Panc1 (cell line): ENCODE measurements around the gene PRM2. TPM values are rescaled to one million over a fixed set of nuclear protein-coding genes. Genes with fewer than 3 reads are reported as not detected.

Experiments
- ATAC-seq: fragments of 200-7000 bp; cut with Tn5 transposase; 2 replicates; pipeline ENCODE4 v1.9.1; 2020; ENCODE audit warnings: mild to moderate bottlenecking, moderate library complexity
- BruUV-seq: library from RNA; stranded (reverse); fragments of 400-500 nt; replicated peaks from 2 replicates; lab custom pipeline; 2021; lab: Mats Ljungman, UMichigan
- CTCF ChIA-PET: fragments of 300-600 bp; sonication (Branson Sonifier 250); formaldehyde crosslinking; loops from one replicate; lab custom pipeline; 2022; ENCODE audit warnings: antibody characterized with exemption; lab: Charles Lee
- POLR2A ChIA-PET: fragments of 300-600 bp; sonication (Branson Sonifier 250); formaldehyde crosslinking; loops from one replicate; lab custom pipeline; 2022; ENCODE audit warnings: antibody characterized with exemption; lab: Charles Lee
- DNase-seq: peaks from one replicate; pipeline ENCODE4 v3.0.0-alpha.2; 2010; ENCODE audit warnings: low read depth, low spot score
- H3K27ac ChIP-seq: 2 replicates; pipeline ENCODE4 v1.5.1; 2011; ENCODE audit warnings: mild to moderate bottlenecking, low read length, inconsistent platforms
- H3K27me3 ChIP-seq: fragments of 200-500 bp; sonication (Bioruptor generic); 2 replicates; pipeline ENCODE4 v1.6.0; 2014; ENCODE audit warnings: low read length, inconsistent platforms; ENCODE audit not compliant: control insufficient read depth, insufficient read depth
- H3K36me3 ChIP-seq: fragments of 200-500 bp; sonication (Bioruptor generic); 2 replicates; pipeline ENCODE4 v1.5.1; 2014; ENCODE audit warnings: inconsistent platforms, mild to moderate bottlenecking, low read length, moderate library complexity; ENCODE audit not compliant: control insufficient read depth, insufficient read depth
- H3K4me1 ChIP-seq: 2 replicates; pipeline ENCODE4 v1.5.1; 2011; ENCODE audit warnings: inconsistent platforms, mild to moderate bottlenecking, low read length, moderate library complexity; ENCODE audit not compliant: control insufficient read depth, insufficient read depth
- H3K4me3 ChIP-seq, 2 experiments: 2 replicates each; pipeline ENCODE4 v1.5.1; 2011 to 2012; ENCODE audit warnings: low read depth in 2 of 2, low read length in 2 of 2, mild to moderate bottlenecking in 2 of 2, inconsistent platforms in 1 of 2, moderate library complexity in 1 of 2
- H3K9me3 ChIP-seq: fragments of 200-500 bp; sonication (Bioruptor generic); 2 replicates; pipeline ENCODE4 v1.5.1; 2014; ENCODE audit warnings: low read depth, mild to moderate bottlenecking, inconsistent platforms, low read length, moderate library complexity; ENCODE audit not compliant: control insufficient read depth, insufficient read depth
- CTCF ChIP-seq: fragments of 450-650 bp; IDR thresholded peaks from 2 replicates; pipeline ENCODE4 v1.5.1; 2017; ENCODE audit warnings: mild to moderate bottlenecking
- POLR2AphosphoS5 ChIP-seq: IDR thresholded peaks from 2 replicates; pipeline ENCODE4 v1.6.1; 2012; ENCODE audit warnings: mild to moderate bottlenecking, low read depth, low read length, moderate library complexity
- REST ChIP-seq, 2 experiments: IDR thresholded peaks; 2 replicates each; pipeline ENCODE4 v1.6.1; 2011 to 2012; ENCODE audit warnings: low read depth in 2 of 2, control low read depth in 1 of 2, low read length in 1 of 2, mild to moderate bottlenecking in 1 of 2, moderate library complexity in 1 of 2; ENCODE audit not compliant: insufficient read depth in 1 of 2
- SIN3A ChIP-seq: IDR thresholded peaks from 2 replicates; pipeline ENCODE4 v1.6.1; 2012; ENCODE audit warnings: low read depth, mild to moderate bottlenecking, low read length, moderate library complexity, borderline replicate concordance; ENCODE audit not compliant: insufficient read depth
- TCF7L2 ChIP-seq: IDR thresholded peaks from 2 replicates; pipeline ENCODE4 v1.6.1; 2011; ENCODE audit warnings: mild to moderate bottlenecking, low read depth, low read length, inconsistent platforms
- in situ Hi-C: cut with HindIII; loops from 2 replicates; pipeline ENCODE4 v1.10.0; 2016; ENCODE audit warnings: low sequenced_read_pairs, low pct_unique_long_range_greater_than_20kb
- intact Hi-C: fragments of 100-400 bp; cut with micrococcal nuclease; formaldehyde crosslinking; loops from one replicate; pipeline ENCODE4 v1.10.0; 2022; ENCODE audit not compliant: unreplicated experiment
- total RNA-seq: library from RNA; stranded (reverse); gene quantifications from one replicate; pipeline ENCODE4 v1.2.1, GENCODE V29; 2021; ENCODE audit not compliant: unreplicated experiment

PRM2 gene
- total RNA-seq, 1 experiment from 2014 or later, result not detected

GRCh38 chr16:11312718-11313492, 36.6 kb upstream of the PRM2 start:
- in situ Hi-C loops (no loop called here), intact Hi-C loops (no loop called here)
- DNase-seq (no peak), ATAC-seq (peak; percentile 45; the same call in 1 of the 2 replicates)
- no peaks in the 10 kb centered on the region for H3K36me3 ChIP-seq
- H3K4me1 ChIP-seq, result peaks cover 21% of the 10 kb centered on the region
- H3K27me3 ChIP-seq, result no peaks in the 10 kb centered on the region
- TF ChIP-seq REST (IDR thresholded peaks at IDR 0.05; ENCODE audit: insufficient read depth in 1 of 2, low read depth in 2 of 2, low read length in 1 of 2) (no peak), POLR2AphosphoS5 (no peak), SIN3A (no peak), CTCF (no peak), TCF7L2 (no peak)
- BruUV-seq, result no TSS peak
- H3K27ac ChIP-seq, result peak overlapping the region; percentile 68; the same call in 1 of the 2 replicates
- no peaks in the 10 kb centered on the region for H3K9me3 ChIP-seq
- H3K4me3 ChIP-seq, result peak overlapping the region in 1 of 2 experiments; percentile 14; a peak in 1 of 4 replicates
- ChIA-PET CTCF (interaction anchor here (0.6 kb wide), 1 partner anchor 33 kb away, joined by 5 read pairs; no protein-coding TSS in a partner anchor), POLR2A (no interaction called here)

- Histone ChIP-seq H3K27me3 (no peaks in the 10 kb centered on the region), H3K27ac (no peak overlapping the region), H3K4me3 (no peak overlapping the region), H3K36me3 (no peaks in the 10 kb centered on the region), H3K9me3 (no peaks in the 10 kb centered on the region), H3K4me1 (peaks cover 21% of the 10 kb centered on the region)
- no TSS peak for BruUV-seq
- no peak for ATAC-seq
- no peak for TF ChIP-seq SIN3A
- TF ChIP-seq REST (IDR thresholded peaks at IDR 0.05; ENCODE audit: insufficient read depth in 1 of 2, low read depth in 2 of 2, low read length in 1 of 2), result no peak
- no peak for TF ChIP-seq TCF7L2
- TF ChIP-seq POLR2AphosphoS5, result no peak
- no peak for TF ChIP-seq CTCF
- intact Hi-C loops (no loop called here), in situ Hi-C loops (no loop called here)
- ChIA-PET CTCF (no interaction called here), POLR2A (no interaction called here)
- no peak for DNase-seq
These were observed 34.8 kb upstream of the PRM2 start for GRCh38 chr16:11310997-11311561.
